G401.6 (cell line): ENCODE data around the gene ANKRD17.
"Not testable (repeated sequence)": the region's sequence is repeated elsewhere in the genome, so short reads cannot be mapped to it uniquely, and the experiment has no call there.

Source experiments
- FAIRE-seq: peaks from 2 replicates; lab custom pipeline; 2012; peaks lifted over from hg19 to GRCh38; lab: Jason Lieb, UNC

ANKRD17 gene

GRCh38 chr4:73244945-73245601 lies 13.5 kb downstream of the ANKRD17 start:
- no peak for FAIRE-seq

DNA sequence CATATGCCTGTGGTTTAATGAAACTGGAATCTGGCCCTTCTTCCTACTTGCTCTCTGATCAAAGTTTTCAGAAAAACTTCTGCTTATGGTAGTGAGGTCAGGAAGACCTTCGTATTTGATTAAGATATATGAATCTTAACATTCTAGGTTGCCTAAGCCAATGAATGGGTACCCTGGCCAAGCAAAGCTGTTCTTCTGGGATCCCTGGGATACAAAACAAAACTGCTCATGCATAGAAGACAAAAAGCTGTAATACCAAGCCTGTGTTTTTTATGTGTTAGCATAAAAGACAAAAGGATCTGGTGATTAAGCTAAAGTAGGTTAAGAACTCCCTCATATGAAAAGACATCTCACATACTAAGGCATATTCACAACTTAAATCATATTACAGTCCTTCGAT lies 21.6 kb downstream of the ANKRD17 start:
- no peak for FAIRE-seq

DNA sequence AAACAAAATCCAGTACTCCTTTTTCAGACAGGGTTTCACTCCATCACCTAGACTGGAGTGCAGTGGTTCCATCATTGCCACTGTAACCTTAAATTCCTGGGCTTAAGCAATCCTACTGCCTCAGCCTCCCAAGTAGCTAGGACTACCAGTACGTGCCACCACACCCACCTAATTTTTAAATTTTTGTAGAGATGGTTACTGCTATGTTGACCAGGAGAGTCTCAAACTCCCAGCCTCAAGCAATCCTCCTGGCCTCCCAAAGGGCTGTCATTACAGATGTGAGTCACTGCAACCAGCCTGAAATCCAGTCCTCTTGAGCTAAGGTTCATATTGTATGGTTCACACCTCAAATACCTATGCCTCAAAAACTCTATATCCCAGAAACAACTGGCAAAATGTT lies 22.4 kb downstream of the ANKRD17 start:
- FAIRE-seq = no peak

DNA sequence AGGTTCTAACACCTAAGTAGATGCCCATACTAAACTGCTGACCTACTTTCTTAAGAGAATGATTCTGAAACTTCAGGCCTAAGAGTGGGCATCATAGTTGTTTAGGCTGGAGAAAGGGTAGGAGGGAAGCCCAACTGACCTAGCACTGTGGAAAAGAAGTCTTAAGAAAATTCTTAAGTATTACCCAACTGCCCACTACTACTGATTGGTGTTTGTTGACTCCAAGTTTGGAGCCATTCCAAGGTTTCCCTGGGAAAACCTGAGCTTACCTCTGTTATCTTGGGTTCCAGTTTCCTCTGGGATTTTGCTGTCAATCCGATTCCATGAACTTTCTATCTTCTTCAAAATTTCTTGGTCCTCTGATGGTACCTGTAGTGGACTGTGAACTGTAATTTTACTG lies 23.9 kb downstream of the ANKRD17 start:
- FAIRE-seq = no peak

DNA sequence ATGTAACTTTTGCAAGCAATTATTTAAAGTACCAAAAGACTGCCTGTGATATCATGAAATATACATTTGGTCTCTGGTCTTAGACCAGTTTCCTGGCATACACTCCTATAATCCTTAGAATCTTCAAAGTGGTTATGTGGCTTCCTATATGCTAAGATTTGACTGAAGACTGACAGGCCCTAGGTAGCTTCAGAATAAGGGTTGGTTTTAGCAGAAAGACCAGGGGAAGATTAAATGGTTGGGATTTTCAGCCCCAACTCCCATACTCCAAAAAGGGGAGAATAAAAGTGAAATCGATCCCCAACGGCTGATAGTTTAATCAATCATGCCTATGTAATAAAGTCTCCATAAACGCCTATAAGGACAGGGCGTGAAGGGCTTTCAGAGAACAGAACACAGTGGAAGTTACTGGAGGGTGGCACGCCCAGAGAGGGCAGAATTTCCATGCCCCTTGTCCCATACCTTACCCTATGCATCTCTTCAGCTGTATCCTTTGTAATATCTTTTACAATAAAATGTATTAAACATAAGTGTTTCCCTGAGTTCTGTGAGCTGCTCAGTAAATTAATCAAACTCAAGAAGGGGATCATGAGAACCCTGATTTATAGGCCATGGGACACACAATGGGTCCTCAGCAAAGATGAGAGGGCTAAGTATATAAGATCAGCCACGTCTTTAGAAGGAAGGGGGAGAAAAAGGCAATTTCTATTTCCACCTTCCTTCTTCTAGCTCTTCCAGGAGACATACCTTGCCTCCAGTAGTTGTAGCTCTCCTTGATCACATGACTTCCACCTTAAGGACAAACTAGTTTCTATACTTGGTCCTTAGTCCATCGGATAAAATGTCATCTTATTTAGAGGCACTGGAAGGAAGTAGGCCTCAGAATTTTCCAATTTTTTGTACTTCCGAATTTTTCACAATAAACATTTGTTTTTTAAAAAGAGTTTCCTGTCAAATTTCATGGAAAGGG lies 26.8 kb downstream of the ANKRD17 start:
- no peak for FAIRE-seq

DNA sequence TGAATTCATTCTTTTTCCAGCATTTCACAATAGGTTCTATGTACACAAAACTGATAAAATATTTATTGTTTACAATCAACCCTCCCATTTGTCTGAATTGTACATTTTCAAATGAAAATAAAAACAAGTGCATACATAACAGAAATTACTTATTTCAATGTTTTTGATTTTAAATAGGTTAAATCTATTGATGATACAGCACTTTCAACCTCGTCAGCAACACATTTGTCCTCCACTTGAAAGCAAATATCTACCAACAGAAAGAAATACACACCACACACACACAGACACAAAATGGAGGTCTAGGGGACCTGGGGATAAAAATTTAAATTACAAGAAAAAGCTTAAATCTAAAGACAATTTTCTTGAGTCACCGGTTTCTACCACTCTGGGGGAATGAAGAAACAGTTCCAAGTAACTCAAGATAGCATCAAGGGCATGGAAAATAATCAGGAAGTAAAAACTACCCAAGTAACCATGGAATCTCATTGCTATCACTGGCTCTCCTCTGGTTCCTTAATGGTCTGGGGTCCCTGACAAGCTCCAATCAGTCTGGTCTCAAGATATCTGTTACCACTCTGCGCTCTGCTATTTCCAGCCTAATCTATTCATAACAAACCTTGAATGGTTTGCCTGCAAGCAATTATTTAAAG lies 27.6 kb downstream of the ANKRD17 start:
- FAIRE-seq = no peak

DNA sequence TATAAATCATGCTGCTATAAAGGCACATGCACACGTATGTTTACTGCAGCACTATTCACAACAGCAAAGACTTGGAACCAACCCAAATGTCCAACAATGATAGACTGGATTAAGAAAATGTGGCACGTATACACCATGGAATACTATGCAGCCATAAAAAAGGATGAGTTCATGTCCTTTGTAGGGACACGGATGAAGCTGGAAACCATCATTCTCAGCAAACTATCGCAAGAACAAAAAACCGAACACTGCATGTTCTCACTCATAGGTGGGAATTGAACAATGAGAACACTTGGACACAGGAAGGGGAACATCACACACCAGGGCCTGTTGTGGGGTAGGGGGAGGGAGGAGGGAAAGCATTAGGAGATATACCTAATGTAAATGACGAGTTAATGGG lies 29.8 kb downstream of the ANKRD17 start:
- FAIRE-seq = not testable (repeated sequence)

DNA sequence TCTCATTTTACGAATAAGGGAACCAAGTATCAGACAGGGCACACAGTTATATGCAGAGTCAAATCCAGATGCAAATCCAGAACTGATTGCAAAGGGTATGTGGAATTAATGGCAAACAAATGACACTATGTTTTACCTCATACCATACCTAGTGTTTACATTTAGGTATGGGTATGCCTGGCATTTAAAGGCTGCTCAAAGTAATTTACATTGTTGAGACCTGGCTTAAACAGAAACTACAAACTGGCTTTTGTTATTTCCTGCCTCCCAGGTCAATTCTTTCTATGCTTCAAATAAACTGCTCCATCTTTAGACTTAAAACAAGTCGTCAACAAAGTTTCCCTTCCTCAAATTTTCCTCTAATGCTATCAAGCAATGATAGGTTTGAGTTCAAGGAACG lies 33.7 kb downstream of the ANKRD17 start:
- FAIRE-seq = peak; percentile 91

DNA sequence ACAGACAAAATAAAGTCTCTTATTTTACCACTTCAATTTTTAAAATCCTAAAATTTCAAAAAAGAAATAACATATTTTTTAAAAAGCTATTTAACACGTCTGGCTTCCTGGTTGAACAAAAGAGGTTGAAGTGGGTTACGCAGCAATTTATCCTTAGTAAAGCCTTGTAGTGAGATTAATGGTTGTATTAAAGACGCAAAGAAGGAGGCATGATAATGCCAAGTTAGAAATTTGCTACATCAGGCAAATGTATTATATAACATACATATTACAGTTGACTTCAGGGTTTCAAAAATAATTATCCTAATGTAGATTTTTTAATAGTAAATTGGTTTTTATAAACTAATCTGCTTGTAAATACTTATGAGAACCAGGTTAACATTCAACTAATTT lies 35.3 kb downstream of the ANKRD17 start:
- no peak for FAIRE-seq

DNA sequence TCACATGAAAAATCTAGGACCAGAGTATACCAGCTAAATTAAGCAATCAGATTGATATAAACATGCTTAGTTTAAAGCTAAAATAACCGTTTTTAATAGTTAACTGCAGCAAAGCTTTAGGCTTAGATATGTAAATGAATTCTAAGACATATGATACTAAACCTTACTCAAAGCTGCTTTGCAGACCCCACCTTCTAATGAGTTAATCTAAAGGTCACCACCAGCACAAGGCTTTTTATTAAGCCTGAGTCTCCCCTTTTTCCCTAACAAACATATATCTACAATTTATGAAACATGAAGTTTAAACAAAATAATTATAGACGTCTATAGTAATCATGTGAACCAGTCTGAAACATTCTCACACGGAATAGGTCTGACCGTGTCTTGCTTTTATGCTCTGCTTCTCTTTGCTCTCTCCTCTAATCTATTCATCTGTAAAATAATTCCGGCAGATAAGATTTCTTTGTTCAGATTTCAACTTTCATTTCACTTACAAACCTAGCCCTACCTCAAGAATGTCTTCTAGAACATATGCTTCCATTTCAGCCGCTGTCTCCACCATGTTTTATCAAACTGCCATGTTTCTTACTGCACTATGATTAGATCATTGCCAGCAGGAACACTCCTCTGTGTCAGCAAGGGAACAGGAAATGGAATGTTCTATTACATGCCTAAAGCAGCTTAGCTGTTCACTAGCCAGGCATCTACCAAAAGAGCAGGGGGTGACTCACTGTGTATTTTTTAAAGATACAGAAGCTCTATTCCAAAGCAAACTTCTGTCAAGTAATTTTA lies 35.9 kb downstream of the ANKRD17 start:
- peak; percentile 100 for FAIRE-seq

GRCh38 chr4:73221734-73222133 lies 36.9 kb downstream of the ANKRD17 start:
- FAIRE-seq = no peak

DNA sequence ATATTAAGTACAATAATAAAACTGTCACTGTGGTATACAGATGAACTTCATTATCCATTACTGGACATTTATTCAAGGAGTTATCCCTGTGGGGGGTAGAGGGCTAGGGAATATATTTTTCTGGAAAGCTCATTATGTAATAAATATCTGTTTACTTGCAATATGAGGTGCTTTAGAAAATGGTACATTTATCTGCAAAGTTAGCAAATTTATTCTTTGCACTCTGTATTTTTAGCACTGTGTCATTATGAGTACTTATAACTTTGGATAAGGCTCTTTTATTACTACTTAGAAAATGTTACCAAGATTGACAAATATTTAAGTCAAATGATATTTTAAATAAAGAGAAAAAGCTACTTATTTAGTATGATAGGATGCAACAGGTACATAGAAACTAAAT lies 37.8 kb downstream of the ANKRD17 start:
- no peak for FAIRE-seq

- no peak for FAIRE-seq
These were observed 44.5 kb downstream of the ANKRD17 start for GRCh38 chr4:73213916-73214653.

GRCh38 chr4:73212982-73213730 lies 45.4 kb downstream of the ANKRD17 start:
- peak; percentile 82 for FAIRE-seq

- no peak for FAIRE-seq
These were observed 46.6 kb downstream of the ANKRD17 start for GRCh38 chr4:73211968-73212367.

DNA sequence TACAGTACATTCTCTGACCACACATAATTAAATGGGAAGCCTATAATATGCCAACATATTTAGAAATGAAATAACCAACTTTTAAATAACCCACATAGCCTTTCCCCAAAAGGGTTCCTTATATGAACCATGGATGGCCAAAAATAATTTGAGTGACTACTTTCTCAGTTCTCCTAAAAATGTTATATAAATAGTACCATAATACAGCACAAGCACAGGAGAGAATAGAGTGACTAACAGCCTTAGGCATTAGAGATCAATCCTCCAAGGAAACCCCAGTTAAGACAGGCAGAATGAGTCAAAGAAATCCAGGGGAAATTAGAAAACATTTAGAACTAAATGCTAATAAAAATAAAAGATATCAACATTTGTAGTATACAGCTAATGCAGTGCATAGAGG lies 50.2 kb downstream of the ANKRD17 start:
- FAIRE-seq = no peak

DNA sequence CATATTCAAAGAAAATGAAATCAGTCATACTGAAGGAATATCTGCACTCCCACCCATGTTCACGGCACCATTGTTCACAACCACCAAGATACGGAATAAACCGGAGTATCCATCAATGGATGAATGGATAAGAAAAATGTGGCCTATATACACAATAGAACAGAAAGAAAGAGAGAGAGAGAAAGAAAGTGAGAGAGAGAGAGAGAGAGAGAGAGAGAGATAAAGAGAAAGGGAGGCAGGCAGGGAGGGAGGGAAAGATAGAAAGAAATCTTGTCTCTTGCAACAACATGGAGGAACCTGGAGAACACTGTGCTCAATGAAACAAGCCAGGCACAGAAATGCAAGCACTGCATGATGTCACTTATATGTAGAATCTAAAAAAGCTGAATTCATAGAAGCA lies 52.4 kb downstream of the ANKRD17 start:
- no peak for FAIRE-seq

DNA sequence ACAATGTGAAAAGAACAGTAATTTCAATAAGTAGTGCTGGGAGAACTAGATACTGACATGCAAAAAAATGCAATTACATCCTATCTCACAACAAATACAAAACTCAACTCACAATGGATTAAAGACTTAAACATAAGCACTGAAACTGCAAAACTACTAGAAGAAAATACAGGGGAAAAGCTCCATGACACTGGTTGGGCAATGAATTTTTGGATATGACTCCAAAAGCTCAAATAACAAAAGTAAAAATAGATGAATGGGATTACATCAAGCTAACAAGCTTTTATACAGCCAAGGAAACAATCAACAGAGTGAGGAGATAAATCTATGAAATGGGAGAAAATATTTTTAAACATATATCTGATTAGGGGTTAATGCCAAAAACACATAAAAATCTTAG lies 53.1 kb downstream of the ANKRD17 start:
- no peak for FAIRE-seq

DNA sequence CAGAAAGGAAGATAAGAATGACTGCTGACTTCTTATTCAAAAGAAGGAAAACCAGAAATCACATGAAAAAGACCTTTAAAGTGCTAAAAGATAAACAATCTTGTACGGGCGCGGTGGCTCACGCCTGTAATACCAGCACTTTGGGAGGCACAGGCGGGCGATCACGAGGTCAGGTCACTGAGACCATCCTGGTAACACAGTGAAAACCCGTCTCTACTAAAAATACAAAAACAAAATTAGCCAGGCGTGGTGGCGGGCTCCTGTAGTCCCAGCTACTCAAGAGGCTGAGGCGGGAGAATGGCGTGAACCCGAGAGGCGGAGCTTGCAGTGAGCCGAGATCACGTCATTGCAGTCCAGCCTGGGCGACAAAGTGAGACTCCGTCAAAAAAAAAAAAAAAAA lies 54.6 kb downstream of the ANKRD17 start:
- FAIRE-seq = not testable (repeated sequence)

DNA sequence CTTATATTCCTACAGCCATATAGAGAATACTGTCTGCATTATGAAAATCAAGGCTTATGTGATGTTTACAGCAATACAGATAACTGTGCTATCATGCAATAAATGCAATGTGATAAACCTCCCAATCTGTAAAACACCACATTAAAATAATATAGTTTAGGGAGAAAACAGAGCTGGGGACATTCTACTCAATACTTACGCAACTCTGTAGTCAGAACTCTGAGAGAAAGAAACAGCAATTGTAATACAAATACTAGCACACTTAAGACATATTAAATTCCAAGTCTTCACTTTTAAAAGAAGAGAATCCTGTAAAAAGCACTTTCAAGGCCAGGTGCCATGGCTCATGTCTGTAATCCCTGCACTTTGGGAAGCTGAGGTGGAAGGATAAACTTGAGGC lies 61.4 kb downstream of the ANKRD17 start:
- no peak for FAIRE-seq

DNA sequence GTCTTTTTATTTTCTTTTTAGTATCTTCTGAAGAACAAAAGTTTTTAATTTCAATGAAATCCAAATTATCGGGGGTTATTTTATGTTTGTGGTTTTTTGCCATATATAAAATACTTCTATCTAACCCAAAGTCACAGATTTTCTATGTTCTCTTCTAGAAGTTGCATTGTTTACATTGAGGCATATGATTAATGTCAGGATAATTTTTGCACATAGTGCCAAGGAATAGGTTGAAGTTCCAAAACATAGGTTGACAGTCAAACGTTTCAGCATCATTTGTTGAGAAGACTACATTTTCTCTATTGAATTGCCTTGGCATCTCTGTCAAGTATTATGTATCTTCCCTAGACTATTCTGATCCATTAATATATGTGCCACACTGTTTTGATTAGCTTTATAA lies 64.5 kb downstream of the ANKRD17 start:
- FAIRE-seq = peak; percentile 15
